Endometrial microvascular endothelial cells (primary cell): ENCODE results near the gene MAP10. TPM values are rescaled to one million over a fixed set of nuclear protein-coding genes. Genes with fewer than 3 reads are reported as not detected.

Experiments used
- in situ Hi-C: cut with HindIII; loops from 2 replicates; pipeline ENCODE4 v1.10.0; 2017; ENCODE audit warnings: low sequenced_read_pairs, low pct_unique_long_range_greater_than_20kb; ENCODE audit errors: inconsistent ontology term
- total RNA-seq: library from RNA; depleted of rRNA; stranded (reverse); fragments of >200 nt; gene quantifications from one replicate; pipeline ENCODE4 v1.2.3, GENCODE V29; 2015; ENCODE audit errors: inconsistent ontology term

The MAP10 gene
- total RNA-seq, 1 donor from 2014 or later, result 1.9 TPM

DNA sequence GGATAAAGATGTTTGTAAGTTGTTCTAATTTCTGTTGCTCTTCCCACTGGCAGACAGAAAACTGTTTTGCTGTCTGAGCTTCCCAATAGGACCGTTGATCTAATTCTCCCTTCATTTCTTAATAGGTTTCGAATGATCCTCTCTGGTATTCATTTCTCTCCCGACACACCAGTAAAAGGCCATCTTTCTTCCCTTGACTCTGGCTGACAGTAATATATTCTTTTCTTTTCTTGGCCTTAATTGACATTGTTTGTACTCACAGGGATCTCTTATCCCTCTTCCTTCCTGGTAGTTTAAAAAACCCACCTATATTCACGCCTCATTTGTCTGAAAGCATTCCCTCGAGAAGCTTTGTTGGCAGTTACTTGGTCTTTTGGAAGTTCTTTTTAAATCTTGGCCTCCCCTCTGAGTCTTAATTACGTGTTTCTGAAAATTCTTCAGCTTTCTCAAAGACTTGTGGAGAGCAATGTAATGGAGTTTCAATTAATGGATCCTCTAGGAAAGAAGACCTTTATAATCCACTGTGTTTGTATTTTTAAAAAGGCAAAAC is 40.3 kb downstream of the MAP10 start:
- in situ Hi-C loops, result no loop called here

DNA sequence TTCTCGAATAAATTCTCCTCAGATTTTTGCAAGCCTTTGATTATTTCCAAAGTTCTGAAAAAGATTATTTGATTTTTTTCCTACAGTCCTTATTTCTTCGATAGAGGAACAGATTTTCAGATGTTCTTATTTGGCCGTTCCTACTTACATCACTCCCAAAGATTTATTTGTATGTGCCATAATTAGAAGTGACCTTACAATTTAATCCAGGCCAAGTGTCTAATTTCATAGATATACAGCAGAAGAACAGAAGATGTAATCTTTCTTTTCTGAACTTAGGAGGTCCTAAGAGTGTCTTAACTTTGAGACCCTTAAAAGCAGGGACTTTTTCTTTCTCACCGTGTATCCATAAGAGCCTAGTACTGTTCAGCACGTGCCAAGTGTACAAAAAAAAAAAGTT is 46.3 kb downstream of the MAP10 start:
- in situ Hi-C loops, result no loop called here

DNA sequence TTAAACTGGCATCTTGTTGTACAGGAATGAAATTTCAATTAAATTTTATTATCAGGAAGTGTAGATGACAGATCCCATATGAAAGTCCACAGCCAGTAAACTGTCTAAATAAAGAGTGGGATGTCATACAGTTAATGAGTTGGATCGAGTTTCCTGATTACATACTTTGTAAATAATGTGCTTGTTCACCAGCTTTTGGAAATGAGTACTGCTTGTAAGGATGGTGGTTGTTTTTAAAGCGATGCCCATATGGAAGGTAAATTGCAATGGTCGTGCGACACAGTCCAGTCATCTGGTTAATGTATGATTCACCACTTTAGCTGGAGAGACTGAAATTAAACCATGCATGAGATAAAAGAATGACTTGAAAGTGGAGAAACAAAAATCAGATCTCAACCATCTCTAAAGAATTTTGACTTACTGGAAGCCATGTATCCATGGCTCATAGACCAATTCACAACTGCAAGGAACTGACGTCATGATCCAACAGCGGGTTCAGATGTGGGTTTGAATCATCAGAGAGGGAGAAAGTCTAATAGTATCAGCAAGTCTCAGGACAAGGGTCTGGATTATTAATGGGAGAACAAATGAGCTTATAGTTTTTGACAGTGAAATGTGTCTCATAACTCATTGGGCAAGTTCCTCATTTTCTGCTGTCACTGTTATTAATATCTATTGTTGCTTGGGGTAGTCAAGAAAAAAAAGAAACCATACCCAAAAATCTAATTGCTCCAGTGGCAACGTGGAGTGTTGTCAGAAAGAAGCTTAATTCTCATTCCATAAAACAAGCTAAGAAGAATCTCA is 49.0 kb downstream of the MAP10 start:
- in situ Hi-C loops, result no loop called here

DNA sequence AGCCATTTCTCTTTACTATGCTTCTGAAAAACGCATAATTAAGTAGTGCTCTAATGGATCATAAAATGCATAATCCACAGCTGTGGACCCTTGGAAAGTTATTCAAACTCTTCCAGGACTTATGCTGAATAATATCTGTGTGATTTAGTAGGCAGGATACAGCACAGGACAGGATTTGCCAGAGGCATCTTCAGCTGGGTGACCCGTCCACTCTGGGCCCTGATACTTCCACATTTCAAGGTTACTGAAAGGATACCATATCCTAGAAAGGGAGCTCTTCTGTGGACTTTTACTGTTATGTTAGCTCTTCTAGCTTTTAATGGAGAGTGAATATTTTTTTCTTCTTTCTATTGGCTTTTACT is 49.6 kb downstream of the MAP10 start:
- in situ Hi-C loops, result no loop called here

DNA sequence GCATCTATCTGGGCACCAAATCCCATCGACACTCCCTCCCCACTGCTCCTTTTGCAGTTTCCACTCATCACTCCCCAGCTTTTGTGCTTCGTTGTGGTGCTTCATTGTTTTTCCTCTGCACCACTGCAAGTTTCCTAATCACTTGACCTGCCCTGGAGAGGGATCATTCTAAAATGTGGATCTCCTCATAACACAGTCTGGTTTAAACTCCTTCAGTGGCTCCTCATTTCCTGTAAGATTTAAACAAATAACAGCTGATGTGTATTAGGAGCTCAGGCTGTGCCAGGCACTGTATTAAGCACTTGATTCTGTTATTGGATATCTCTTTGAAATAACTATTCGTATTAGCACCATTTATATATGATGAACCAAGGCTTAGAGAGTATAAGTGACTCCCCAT is 51.3 kb downstream of the MAP10 start:
- in situ Hi-C loops, result no loop called here

Other genes starting within 250 kb of the MAP10 start
- gene SIPA1L2, start 175.3 kb upstream of the MAP10 start, total RNA-seq, result 12.4 TPM
- 26.3 TPM for gene NTPCR, start 145.2 kb downstream of the MAP10 start, total RNA-seq